ENCODE measurements around the gene FAM168B. TPM values are rescaled to one million over a fixed set of nuclear protein-coding genes. Genes with fewer than 3 reads are reported as not detected.
A peak's percentile ranks its signal among the peaks of the same experiment; 100 is the strongest.

Gene FAM168B
- total RNA-seq, 1 experiment from 2014 or later = 79.6 TPM

DNA sequence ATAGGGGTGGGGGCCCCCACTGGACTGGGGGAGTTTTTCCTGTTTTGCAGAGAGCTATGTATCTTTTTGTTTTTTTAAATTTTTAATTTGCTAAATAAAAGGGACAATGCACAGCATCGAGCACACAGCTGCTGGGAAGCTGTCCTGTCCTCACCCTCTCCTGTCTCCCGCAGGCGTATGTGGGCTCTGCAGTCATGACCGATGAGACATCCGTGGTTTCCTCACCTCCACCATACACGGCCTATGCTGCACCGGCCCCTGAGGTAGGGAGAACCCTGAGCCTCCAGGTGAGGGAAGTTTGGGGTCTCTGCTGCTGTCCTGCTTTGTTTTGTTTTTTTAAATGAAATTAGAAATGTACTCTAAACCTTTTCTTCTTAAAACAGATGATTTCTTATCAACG, 39.5 kb upstream of the FAM168B start:
- POLR2A ChIA-PET (ENCODE audit: unreplicated experiment) = no interaction called here
- H3K27me3 ChIP-seq (ENCODE audit: insufficient read depth, low read depth) = no peaks in the 10 kb centered on the region
- intact Hi-C loops (cut with micrococcal nuclease; ENCODE audit: unreplicated experiment) = no loop called here
- no peak overlapping the region for H2AFZ ChIP-seq
- TF ChIP-seq EZH2 (IDR thresholded peaks at IDR 0.05; ENCODE audit: low read depth) = no peak
- TF ChIP-seq, protein P1, sequence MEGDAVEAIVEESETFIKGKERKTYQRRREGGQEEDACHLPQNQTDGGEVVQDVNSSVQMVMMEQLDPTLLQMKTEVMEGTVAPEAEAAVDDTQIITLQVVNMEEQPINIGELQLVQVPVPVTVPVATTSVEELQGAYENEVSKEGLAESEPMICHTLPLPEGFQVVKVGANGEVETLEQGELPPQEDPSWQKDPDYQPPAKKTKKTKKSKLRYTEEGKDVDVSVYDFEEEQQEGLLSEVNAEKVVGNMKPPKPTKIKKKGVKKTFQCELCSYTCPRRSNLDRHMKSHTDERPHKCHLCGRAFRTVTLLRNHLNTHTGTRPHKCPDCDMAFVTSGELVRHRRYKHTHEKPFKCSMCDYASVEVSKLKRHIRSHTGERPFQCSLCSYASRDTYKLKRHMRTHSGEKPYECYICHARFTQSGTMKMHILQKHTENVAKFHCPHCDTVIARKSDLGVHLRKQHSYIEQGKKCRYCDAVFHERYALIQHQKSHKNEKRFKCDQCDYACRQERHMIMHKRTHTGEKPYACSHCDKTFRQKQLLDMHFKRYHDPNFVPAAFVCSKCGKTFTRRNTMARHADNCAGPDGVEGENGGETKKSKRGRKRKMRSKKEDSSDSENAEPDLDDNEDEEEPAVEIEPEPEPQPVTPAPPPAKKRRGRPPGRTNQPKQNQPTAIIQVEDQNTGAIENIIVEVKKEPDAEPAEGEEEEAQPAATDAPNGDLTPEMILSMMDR (conservative IDR thresholded peaks at IDR 0.05) = no peak
- H3K4me2 ChIP-seq = no peak overlapping the region
- CTCF ChIA-PET = no interaction called here
- H3K79me2 ChIP-seq (ENCODE audit: low read depth) = 0 out of 2 replicates have a peak, but pooled peaks cover 3% of the 10 kb centered on the region
- no peak for DNase-seq
- no peak overlapping the region for H3K27ac ChIP-seq
- H3K4me1 ChIP-seq (replicated peaks; ENCODE audit: insufficient read depth) = 0 out of 2 replicates have a peak, but pooled peaks cover 3% of the 10 kb centered on the region
- no peaks in the 10 kb centered on the region for H3K9me2 ChIP-seq (ENCODE audit: insufficient read depth)
- no TSS peak for BruUV-seq (replicated peaks)
- H3K9me3 ChIP-seq (ENCODE audit: insufficient read depth, low read depth) = no peaks in the 10 kb centered on the region
- H3F3A ChIP-seq (ENCODE audit: insufficient read depth, low read depth) = no peaks in the 10 kb centered on the region
- H3K36me3 ChIP-seq (ENCODE audit: low read depth) = peaks cover 24% of the 10 kb centered on the region
- H4K20me1 ChIP-seq (ENCODE audit: insufficient read depth) = peaks cover 12% of the 10 kb centered on the region
- H3K4me3 ChIP-seq = no peak overlapping the region

DNA sequence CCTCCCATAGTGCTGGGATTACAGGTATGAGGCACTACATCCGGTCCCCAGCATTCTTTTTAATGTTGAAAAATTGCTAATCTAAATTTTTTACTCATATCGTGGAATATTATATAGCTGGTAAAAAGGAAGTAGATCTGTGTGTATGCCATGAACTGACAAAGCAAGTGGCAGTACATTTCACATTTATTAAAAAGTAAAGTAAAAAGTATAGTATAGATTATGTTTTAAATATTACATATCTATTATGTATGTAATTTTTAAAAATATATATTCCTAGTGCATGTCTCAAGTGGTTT, 37.0 kb upstream of the FAM168B start:
- Histone ChIP-seq H2AFZ (no peak overlapping the region), H3K4me3 (no peak overlapping the region), H3K79me2 (ENCODE audit: low read depth) (0 out of 2 replicates have a peak, but pooled peaks cover 1% of the 10 kb centered on the region), H3F3A (ENCODE audit: insufficient read depth, low read depth) (no peaks in the 10 kb centered on the region), H3K9me3 (ENCODE audit: insufficient read depth, low read depth) (no peaks in the 10 kb centered on the region), H3K27me3 (ENCODE audit: insufficient read depth, low read depth) (no peaks in the 10 kb centered on the region), H3K27ac (peak overlapping the region; percentile 52; the same call in 1 of the 2 replicates), H3K9me2 (ENCODE audit: insufficient read depth) (no peaks in the 10 kb centered on the region), H3K36me3 (ENCODE audit: low read depth) (peaks cover 36% of the 10 kb centered on the region), H3K4me1 (replicated peaks; ENCODE audit: insufficient read depth) (0 out of 2 replicates have a peak, but pooled peaks cover 3% of the 10 kb centered on the region), H3K4me2 (no peak overlapping the region), H4K20me1 (ENCODE audit: insufficient read depth) (peaks cover 7% of the 10 kb centered on the region)
- ChIA-PET POLR2A (ENCODE audit: unreplicated experiment) (interaction anchor here (0.6 kb wide), 1 partner anchor 56 kb away, joined by 6 read pairs; no protein-coding TSS in a partner anchor), CTCF (no interaction called here)
- TF ChIP-seq, protein P1 (conservative IDR thresholded peaks at IDR 0.05) = no peak
- TF ChIP-seq EZH2 (IDR thresholded peaks at IDR 0.05; ENCODE audit: low read depth) = no peak
- intact Hi-C loops (cut with micrococcal nuclease; ENCODE audit: unreplicated experiment) = no loop called here
- no TSS peak for BruUV-seq (replicated peaks)
- no peak for DNase-seq

DNA sequence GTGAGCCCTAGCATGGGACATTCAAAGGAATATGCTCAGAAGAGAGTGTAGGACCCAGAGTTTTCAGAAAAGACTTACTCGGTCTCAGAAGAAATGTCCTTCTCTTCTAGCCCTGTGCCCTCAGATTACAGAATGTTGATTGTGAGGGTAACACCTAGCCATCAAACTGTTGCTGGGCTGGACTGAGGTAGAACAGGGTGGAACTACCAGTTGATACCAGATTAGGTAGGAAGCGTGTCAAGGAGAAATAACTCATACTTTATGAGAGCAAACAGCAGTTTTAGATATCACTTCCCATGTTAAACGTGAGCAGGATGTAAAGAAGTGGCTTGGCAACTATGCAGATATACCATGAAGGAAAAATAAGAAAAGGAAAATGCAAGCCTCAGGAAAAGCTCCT, 34.7 kb upstream of the FAM168B start:
- Histone ChIP-seq H3K9me2 (ENCODE audit: insufficient read depth) (no peaks in the 10 kb centered on the region), H3F3A (ENCODE audit: insufficient read depth, low read depth) (no peaks in the 10 kb centered on the region), H3K4me3 (no peak overlapping the region), H3K27ac (no peak overlapping the region), H4K20me1 (ENCODE audit: insufficient read depth) (peaks cover 18% of the 10 kb centered on the region), H3K36me3 (ENCODE audit: low read depth) (peaks cover 36% of the 10 kb centered on the region), H3K9me3 (ENCODE audit: insufficient read depth, low read depth) (no peaks in the 10 kb centered on the region), H2AFZ (no peak overlapping the region), H3K79me2 (ENCODE audit: low read depth) (peaks cover 9% of the 10 kb centered on the region; the same call in 1 of the 2 replicates), H3K27me3 (ENCODE audit: insufficient read depth, low read depth) (no peaks in the 10 kb centered on the region), H3K4me2 (no peak overlapping the region), H3K4me1 (replicated peaks; ENCODE audit: insufficient read depth) (0 out of 2 replicates have a peak, but pooled peaks cover 3% of the 10 kb centered on the region)
- ChIA-PET POLR2A (ENCODE audit: unreplicated experiment) (no interaction called here), CTCF (no interaction called here)
- intact Hi-C loops (cut with micrococcal nuclease; ENCODE audit: unreplicated experiment) = no loop called here
- no peak for DNase-seq
- no peak for TF ChIP-seq EZH2 (IDR thresholded peaks at IDR 0.05; ENCODE audit: low read depth)
- TF ChIP-seq, protein P1 (conservative IDR thresholded peaks at IDR 0.05) = no peak
- BruUV-seq (replicated peaks) = no TSS peak
